Effector CD8-positive, alpha-beta T cell (primary cell): ENCODE data around the gene FBXL7.

ENCODE experiments used
- DNase-seq: peaks from one replicate; lab custom pipeline; 2025; lab: John Stamatoyannopoulos, UW

FBXL7 gene

GRCh38 chr5:15577132-15577531, 77.2 kb downstream of the FBXL7 start:
- DNase-seq, result no peak

GRCh38 chr5:15577831-15578230, 77.9 kb downstream of the FBXL7 start:
- DNase-seq, result no peak

GRCh38 chr5:15579193-15579990, 79.4 kb downstream of the FBXL7 start:
- DNase-seq, result no peak

GRCh38 chr5:15584528-15584927, 84.5 kb downstream of the FBXL7 start:
- DNase-seq, result no peak

- no peak for DNase-seq
Measured at GRCh38 chr5:15585128-15585527, 85.1 kb downstream of the FBXL7 start.

GRCh38 chr5:15585841-15586591, 86.0 kb downstream of the FBXL7 start:
- DNase-seq, result no peak

- DNase-seq, result no peak
Measured at GRCh38 chr5:15587916-15588315, 87.9 kb downstream of the FBXL7 start.

- no peak for DNase-seq
Measured at GRCh38 chr5:15592728-15593127, 92.7 kb downstream of the FBXL7 start.

GRCh38 chr5:15594977-15595568, 95.1 kb downstream of the FBXL7 start:
- no peak for DNase-seq

- no peak for DNase-seq
Measured at GRCh38 chr5:15595929-15596328, 95.9 kb downstream of the FBXL7 start.

GRCh38 chr5:15596936-15597335, 97.0 kb downstream of the FBXL7 start:
- no peak for DNase-seq

- DNase-seq, result no peak
Measured at GRCh38 chr5:15597804-15598203, 97.8 kb downstream of the FBXL7 start.

- DNase-seq, result no peak
Measured at GRCh38 chr5:15598294-15598902, 98.4 kb downstream of the FBXL7 start.

GRCh38 chr5:15600035-15600434, 100.1 kb downstream of the FBXL7 start:
- no peak for DNase-seq

GRCh38 chr5:15601274-15601673, 101.3 kb downstream of the FBXL7 start:
- no peak for DNase-seq

- DNase-seq, result no peak
Measured at GRCh38 chr5:15601853-15602252, 101.9 kb downstream of the FBXL7 start.

GRCh38 chr5:15604986-15605385, 105.0 kb downstream of the FBXL7 start:
- DNase-seq, result no peak

GRCh38 chr5:15606197-15606596, 106.2 kb downstream of the FBXL7 start:
- DNase-seq, result no peak

- DNase-seq, result no peak
Measured at GRCh38 chr5:15607076-15607475, 107.1 kb downstream of the FBXL7 start.

GRCh38 chr5:15609076-15609725, 109.2 kb downstream of the FBXL7 start:
- DNase-seq, result no peak

GRCh38 chr5:15610216-15610615, 110.2 kb downstream of the FBXL7 start:
- DNase-seq, result no peak

- DNase-seq, result no peak
Measured at GRCh38 chr5:15611008-15611407, 111.0 kb downstream of the FBXL7 start.
